ENCODE results near the gene LIPF.
"Not testable (repeated sequence)": the region's sequence is repeated elsewhere in the genome, so short reads cannot be mapped to it uniquely, and the experiment has no call there.

Gene LIPF

DNA sequence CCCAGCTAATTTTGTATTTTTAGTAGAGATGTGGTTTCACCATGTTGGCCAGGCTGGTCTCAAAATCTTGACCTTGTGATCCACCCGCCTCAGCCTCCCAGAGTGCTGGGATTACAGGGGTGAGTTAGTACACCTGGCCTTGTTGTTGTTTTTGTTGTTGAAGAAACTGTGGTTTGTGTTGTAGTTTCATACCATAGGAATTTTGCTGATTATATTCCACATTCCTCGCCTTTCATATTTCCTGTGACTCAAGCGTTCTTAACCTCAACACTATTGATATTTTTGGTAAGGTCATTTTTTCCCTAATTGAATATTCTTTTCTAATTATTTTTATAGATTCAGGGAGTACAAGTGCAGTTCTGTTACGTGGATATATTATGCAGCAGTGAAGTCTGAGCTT lies 16.7 kb downstream of the LIPF start:
- no peak for DNase-seq

- no peak for DNase-seq
Measured at GRCh38 chr10:88682491-88682890, 18.2 kb downstream of the LIPF start.

GRCh38 chr10:88687853-88688467 lies 23.7 kb downstream of the LIPF start:
- DNase-seq, result peak; percentile 30

- DNase-seq, result no peak
Measured at GRCh38 chr10:88689366-88689765, 25.1 kb downstream of the LIPF start.

DNA sequence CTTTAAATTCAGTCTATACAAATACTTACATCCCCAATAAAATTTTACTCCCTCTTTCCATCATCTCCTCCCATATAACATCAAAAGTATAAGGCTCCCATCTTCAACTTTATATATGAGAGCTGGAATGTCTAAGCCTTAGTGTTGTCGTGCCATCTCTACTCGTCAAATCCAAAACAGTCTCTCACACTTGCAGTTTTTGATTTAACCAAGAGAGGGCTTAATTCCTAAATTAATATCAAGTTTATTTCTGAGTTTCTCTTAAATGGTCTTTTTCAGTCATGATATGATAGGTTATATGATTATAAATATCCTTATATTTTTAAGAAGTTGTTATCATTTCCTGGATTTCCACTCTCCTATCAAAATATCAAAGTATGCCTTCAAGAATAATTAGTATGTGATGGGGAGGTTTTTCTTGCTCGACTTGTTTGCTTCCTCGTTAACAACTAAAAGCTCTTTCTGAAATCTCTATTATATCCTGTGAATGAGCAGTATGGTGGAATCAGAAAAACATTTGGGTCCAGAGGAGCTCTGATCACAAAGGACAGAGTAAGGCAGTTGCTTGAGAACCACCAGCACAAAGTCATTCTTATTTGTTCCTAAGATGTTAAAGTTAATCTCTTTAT lies 29.3 kb downstream of the LIPF start:
- DNase-seq, result no peak

DNA sequence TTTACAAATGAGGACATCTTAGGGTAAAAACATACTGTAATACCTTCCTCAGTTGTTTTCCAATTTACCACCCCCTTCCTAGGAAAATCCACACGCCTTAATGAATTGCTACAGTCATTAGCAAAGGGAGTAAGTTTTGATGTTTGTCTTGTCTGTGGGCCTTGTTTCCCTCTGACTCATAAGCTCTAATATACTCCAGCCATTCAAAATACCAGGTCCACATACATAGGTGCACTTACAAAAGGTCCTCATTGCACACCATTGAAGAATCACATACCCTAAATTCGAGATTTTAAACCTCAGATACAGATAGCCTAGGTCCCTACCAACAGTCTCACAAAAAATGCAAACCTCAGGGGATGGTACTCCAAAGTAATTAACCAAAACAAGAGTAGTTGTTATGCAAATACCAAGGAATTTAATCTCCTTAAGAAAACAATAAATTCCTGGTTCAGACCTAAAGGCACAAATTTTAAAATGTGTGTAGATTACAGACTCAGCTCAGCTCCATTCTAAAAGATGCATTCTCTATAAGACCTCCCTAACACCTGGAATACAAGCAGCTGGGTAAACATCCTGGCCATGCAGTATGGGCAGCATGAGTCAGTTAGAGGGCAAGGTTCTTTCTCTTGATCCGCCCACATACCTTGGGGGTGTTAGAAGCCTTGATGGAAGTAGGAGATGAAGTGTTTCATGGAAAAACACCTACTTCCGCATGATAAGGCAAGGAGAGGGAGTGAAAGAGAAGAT lies 38.8 kb downstream of the LIPF start:
- DNase-seq, result no peak

- DNase-seq, result no peak
Measured at GRCh38 chr10:88705958-88706357, 41.7 kb downstream of the LIPF start, which contains the start of gene LIPK. Gene LIPK, plus strand, starts transcription at chr10:88706249. Its CDS starts 18,295 bp downstream, at chr10:88724544.

DNA sequence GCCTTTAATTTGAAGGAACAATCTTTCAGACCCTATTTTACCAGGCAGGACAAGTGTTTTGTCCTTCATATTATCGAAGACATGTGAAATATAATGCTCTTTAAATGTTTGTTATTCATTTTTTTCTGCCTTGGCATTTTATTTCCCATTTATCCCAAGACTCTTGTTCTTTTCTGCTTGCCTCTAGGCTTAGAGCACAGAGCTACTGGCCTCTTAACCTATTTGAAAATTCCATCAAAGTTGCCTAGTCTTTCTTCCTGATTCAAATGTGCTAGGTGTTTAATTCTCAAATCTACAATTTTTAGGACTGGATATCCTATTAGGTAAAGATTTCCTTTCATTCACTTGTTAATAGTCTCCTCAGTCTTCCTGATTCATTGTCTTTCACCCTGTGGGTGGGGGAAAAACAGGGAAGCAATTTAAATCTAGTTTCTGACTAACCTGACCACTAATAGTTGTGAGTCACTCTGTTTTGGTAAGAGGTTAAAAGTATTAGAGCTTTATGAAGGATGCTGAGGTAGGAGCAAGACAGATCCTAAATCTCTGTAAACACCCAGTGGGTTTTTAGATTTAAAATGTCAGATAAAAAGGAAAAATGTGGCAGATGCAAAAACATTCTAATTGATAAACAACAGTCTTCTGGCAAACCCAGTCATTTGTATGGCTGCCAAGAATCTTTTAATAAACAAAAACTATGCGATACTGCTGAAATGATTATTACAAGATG lies 43.4 kb downstream of the LIPF start:
- no peak for DNase-seq

GRCh38 chr10:88709361-88709760 lies 45.1 kb downstream of the LIPF start:
- DNase-seq, result not testable (repeated sequence)

GRCh38 chr10:88715517-88715916 lies 51.3 kb downstream of the LIPF start:
- DNase-seq, result no peak

DNA sequence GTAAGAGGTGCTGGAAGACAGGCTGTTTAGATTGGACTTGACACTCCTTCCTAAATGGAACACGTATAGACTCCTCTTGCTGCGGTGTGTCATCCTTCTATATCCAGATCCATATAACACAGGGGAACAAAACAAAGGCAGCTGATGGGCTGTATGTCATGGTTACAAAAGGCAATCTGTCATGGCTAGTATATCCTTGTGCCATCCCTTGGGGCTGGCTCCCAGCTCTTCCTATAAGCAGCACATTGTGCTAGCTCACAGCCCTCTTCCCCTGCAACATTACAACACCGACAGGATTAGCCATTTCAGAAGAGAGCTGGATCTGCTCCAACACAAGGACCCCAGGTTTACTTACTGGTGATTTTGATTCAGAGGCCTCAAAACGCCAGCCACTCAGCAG lies 57.1 kb downstream of the LIPF start:
- no peak for DNase-seq

DNA sequence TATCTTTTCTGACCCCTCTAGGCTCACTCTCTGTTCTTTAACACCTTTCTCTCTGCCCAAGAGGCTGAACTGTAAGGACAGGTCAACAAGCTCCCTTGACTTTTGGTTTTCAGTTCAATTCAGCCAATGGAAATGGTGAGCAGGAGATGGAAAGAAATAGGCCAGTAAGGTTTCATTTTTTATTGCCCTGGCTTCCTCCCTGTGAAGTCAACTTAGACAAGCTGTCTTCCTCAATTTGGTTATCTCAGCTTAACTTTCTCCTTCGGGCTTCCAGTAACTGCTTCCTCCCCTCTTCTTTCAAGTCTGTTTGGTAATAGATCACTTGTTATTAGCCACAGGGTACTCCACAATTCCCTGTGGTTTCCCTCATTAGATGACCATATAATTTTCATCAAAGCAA lies 61.6 kb downstream of the LIPF start:
- DNase-seq, result no peak

DNA sequence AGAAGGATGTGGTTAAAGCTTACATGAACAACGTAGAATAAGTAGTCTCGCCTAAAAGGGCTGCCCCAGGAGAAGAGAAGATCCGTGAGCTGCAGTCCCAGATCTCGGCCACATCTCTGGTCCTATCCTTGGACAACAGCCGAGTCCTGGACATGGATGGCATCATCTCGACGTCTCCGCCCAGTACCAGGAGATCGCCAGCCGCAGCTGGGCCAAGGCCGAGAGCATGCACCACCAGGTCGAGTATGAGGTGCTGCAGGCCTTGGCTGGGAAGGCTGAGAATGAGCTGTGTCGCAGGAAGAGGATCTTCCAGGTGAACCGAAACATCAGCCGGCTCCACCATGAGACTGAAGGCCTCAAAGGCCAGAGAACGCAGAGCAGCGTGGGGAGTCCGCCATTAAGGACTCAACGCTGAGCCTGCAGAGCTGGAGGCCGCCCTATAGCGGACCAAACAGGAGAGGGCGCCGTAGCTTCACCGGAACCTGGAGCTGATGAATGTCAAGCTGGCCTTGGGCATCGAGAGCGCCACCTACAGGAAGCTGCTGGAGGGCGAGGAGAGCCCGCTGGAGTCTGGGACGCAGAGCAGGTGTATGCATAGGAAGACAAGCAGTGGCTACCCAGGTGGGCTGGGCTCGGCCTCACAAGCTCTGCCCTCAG lies 64.0 kb downstream of the LIPF start:
- DNase-seq, result peak; percentile 51

Data from activated CD4-positive, alpha-beta T cell treated with anti-CD3 and anti-CD28 coated beads, Interleukin-2, amount 50 U/mL, for 16 hours (primary cell).